Common myeloid progenitor, CD34-positive (primary cell): ENCODE data around the gene ARFGEF2.

Experiments used
- CTCF ChIA-PET: fragments of 350-600 bp; sonication (Branson Sonifier 250); formaldehyde crosslinking; loops from one replicate; lab custom pipeline; 2021; ENCODE audit warnings: antibody characterized with exemption; lab: Charles Lee
- POLR2A ChIA-PET: fragments of 350-600 bp; sonication (Branson Sonifier 250); formaldehyde crosslinking; loops from one replicate; lab custom pipeline; 2021; ENCODE audit warnings: antibody characterized with exemption; lab: Charles Lee
- DNase-seq, 3 donors: peaks; one replicate each; pipeline versions ENCODE4 v3.0.0 to v3.0.0-alpha.2; 2013
- H3K27ac ChIP-seq, 2 experiments: 1 replicate in 1 of 2; 2 replicates in 1 of 2; pipeline ENCODE4 v1.7.0; 2013; ENCODE audit warnings: inconsistent platforms in 2 of 2, low read length in 2 of 2, mild to moderate bottlenecking in 2 of 2, low read depth in 1 of 2, moderate library complexity in 1 of 2; ENCODE audit not compliant: severe bottlenecking in 2 of 2, insufficient read depth in 1 of 2, poor library complexity in 1 of 2
- H3K27me3 ChIP-seq, 5 experiments: replicated peaks in 2 of 5; 1 replicate in 3 of 5; 2 replicates in 2 of 5; pipeline versions ENCODE4 v1.6.1 to v1.7.0; 2013; ENCODE audit warnings: low read length in 4 of 5, mild to moderate bottlenecking in 2 of 5, moderate library complexity in 2 of 5, inconsistent platforms in 1 of 5; ENCODE audit not compliant: insufficient read depth in 5 of 5, control insufficient read depth in 4 of 5
- H3K36me3 ChIP-seq, 4 experiments: 1 replicate in 2 of 4; 2 replicates in 2 of 4; pipeline versions ENCODE4 v1.6.1 to v1.7.0; 2013; ENCODE audit warnings: low read length in 3 of 4, control low read depth in 1 of 4, mild to moderate bottlenecking in 1 of 4; ENCODE audit not compliant: control insufficient read depth in 4 of 4, insufficient read depth in 4 of 4
- H3K4me1 ChIP-seq, 4 experiments: 1 replicate in 3 of 4; 2 replicates in 1 of 4; pipeline versions ENCODE4 v1.6.1 to v1.7.1; 2013; ENCODE audit warnings: low read length in 3 of 4, mild to moderate bottlenecking in 3 of 4, control low read depth in 1 of 4, inconsistent platforms in 1 of 4, moderate library complexity in 1 of 4; ENCODE audit not compliant: control insufficient read depth in 4 of 4, insufficient read depth in 4 of 4; ENCODE audit errors: control extremely low read depth in 1 of 4
- H3K4me3 ChIP-seq, 7 experiments: 1 replicate in 4 of 7; 2 replicates in 3 of 7; pipeline versions ENCODE4 v1.5.1 to v1.7.0; 2013; ENCODE audit warnings: mild to moderate bottlenecking in 7 of 7, low read length in 6 of 7, moderate library complexity in 6 of 7, inconsistent platforms in 2 of 7, low read depth in 2 of 7, control low read depth in 1 of 7; ENCODE audit not compliant: insufficient read depth in 4 of 7, control insufficient read depth in 1 of 7; ENCODE audit errors: extremely low read depth in 1 of 7
- H3K9me3 ChIP-seq, 5 experiments: 1 replicate in 4 of 5; 2 replicates in 1 of 5; pipeline versions ENCODE4 v1.6.1 to v1.7.1; 2013; ENCODE audit warnings: low read length in 4 of 5, mild to moderate bottlenecking in 2 of 5, inconsistent platforms in 1 of 5, low read depth in 1 of 5, moderate library complexity in 1 of 5; ENCODE audit not compliant: control insufficient read depth in 4 of 5, insufficient read depth in 2 of 5; ENCODE audit errors: control extremely low read depth in 1 of 5
- WGBS: methylation state at CpG from one replicate; pipeline ENCODE4 v1.1.5; 2013; ENCODE audit not compliant: insufficient coverage; 5-methylcytosine and 5-hydroxymethylcytosine counted together

Gene ARFGEF2

DNA sequence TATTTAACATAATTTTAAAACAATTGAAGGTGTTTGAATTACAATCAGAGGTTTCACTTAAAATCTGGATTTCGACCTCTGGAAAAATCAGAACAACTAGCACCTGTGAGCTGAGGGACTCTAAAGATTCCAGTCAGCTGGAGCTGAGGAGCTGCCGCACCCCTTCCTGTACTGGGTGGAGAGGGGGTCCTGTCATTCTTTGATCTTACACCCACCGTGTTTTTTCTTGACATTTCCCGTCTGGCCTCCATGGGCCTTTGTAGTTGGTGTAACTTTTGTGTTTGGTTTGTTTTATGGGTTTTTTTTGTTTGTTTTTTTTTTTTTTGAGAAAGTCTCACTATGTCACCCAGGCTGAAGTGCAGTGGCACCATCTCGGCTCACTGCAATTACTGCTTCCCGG lies 17.2 kb downstream of the ARFGEF2 start:
- DNase-seq, result no peak
- H3K27ac ChIP-seq, result no peak overlapping the region
- CTCF ChIA-PET, result interaction anchor here (0.9 to 2.2 kb wide), 4 partner anchors 8 to 33 kb away, joined by 3 to 8 read pairs (median 3); no protein-coding TSS in a partner anchor

DNA sequence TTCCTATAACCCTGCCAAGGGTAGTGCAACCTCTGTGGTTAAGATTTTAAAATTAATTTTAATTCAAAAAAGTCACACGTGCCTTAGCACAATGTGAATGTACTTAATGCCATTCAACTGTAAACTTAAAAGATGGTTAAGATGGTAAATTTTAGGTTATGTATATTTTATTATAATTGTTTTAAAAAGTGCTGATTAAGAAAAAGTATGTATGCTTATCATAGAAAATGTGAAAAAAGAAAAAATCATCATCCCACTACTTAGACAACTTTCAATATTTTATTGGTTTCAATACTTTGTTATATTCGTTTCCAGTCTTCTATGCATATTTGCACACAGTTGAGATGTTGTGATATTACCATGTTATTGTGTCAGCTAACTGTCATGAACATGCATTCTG lies 18.7 kb downstream of the ARFGEF2 start:
- WGBS, result no CpG with 5 or more reads among the region's 2 CpGs
- no peak overlapping the region for H3K27ac ChIP-seq
- no peaks in the 10 kb centered on the region for H3K9me3 ChIP-seq
- no peak overlapping the region for H3K4me3 ChIP-seq
- peaks cover 12 to 37% (median 25%) of the 10 kb centered on the region in 4 experiments for H3K36me3 ChIP-seq
- CTCF ChIA-PET, result interaction anchor here (0.7 to 1.7 kb wide), 2 partner anchors 10 to 24 kb away, joined by 3 to 4 read pairs; no protein-coding TSS in a partner anchor
- no peak for DNase-seq
- POLR2A ChIA-PET, result no interaction called here
- no peaks in the 10 kb centered on the region for H3K27me3 ChIP-seq
- H3K4me1 ChIP-seq, result peaks cover 0 to 3% (median 0%) of the 10 kb centered on the region in 4 experiments

More for the DNA sequence above, 17.2 kb downstream of the ARFGEF2 start:
- POLR2A ChIA-PET, result no interaction called here
- no peak overlapping the region for H3K4me3 ChIP-seq
- no peaks in the 10 kb centered on the region for H3K27me3 ChIP-seq
- H3K9me3 ChIP-seq, result no peaks in the 10 kb centered on the region
- peaks cover 0 to 3% (median 0%) of the 10 kb centered on the region in 4 experiments for H3K4me1 ChIP-seq
- peaks cover 7 to 26% (median 16%) of the 10 kb centered on the region in 4 experiments for H3K36me3 ChIP-seq
- 78% methylated on average over 3 of the region's 6 CpGs for WGBS

DNA sequence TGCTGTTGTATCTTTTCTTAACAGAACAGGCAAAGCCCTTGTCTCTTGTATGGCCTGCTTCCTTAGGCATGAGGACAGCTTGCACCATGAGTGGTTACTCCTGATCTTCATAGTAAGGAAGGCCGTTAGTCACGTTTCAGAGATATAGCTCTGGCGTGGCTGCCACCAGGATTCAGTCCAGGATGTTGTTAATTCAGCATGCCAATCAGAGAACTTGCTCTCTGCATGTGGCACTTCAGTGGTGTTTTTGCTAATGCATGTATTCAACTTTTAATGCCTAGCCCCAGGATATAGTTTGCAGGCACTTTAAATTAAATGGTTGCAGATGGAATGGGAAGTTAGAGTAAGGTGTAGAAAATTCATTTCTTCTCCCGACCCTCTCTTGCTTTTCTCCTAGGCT lies 20.0 kb downstream of the ARFGEF2 start:
- H3K36me3 ChIP-seq, result peaks cover 15 to 47% (median 31%) of the 10 kb centered on the region in 4 experiments
- peaks cover 0 to 3% (median 0%) of the 10 kb centered on the region in 4 experiments for H3K4me1 ChIP-seq
- H3K27ac ChIP-seq, result no peak overlapping the region
- no peaks in the 10 kb centered on the region for H3K27me3 ChIP-seq
- CTCF ChIA-PET, result interaction anchor here (1.2 to 1.7 kb wide), 2 partner anchors 9 to 26 kb away, joined by 4 read pairs; no protein-coding TSS in a partner anchor
- WGBS, result 93% methylated on average over 3 of the region's 4 CpGs
- POLR2A ChIA-PET, result no interaction called here
- no peak for DNase-seq
- H3K4me3 ChIP-seq, result no peak overlapping the region
- H3K9me3 ChIP-seq, result no peaks in the 10 kb centered on the region

DNA sequence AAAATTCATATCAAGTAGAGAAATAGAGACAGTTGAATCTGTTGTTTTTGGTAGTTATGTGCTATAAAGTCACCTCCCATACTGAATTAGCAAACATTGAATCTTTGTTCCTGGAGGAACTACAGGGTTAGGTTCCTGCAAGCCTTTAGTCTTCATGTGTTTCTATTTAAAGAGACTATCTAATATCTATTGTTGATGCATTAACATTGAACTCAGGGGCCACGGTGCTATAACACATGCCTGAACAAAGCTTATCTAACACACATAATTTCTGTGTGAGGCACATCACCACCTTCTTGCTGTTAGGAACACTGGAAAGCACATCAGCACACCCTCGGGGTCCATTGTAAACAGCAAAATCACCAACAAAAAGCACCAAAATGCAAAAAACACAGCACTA lies 21.2 kb downstream of the ARFGEF2 start:
- H3K4me3 ChIP-seq, result no peak overlapping the region
- H3K27ac ChIP-seq, result no peak overlapping the region
- peaks cover 16 to 47% (median 31%) of the 10 kb centered on the region in 4 experiments for H3K36me3 ChIP-seq
- H3K9me3 ChIP-seq, result no peaks in the 10 kb centered on the region
- DNase-seq, result no peak
- no CpG with 5 or more reads among the region's 2 CpGs for WGBS
- no peaks in the 10 kb centered on the region for H3K27me3 ChIP-seq
- ChIA-PET CTCF (no interaction called here), POLR2A (no interaction called here)
- H3K4me1 ChIP-seq, result no peaks in the 10 kb centered on the region

DNA sequence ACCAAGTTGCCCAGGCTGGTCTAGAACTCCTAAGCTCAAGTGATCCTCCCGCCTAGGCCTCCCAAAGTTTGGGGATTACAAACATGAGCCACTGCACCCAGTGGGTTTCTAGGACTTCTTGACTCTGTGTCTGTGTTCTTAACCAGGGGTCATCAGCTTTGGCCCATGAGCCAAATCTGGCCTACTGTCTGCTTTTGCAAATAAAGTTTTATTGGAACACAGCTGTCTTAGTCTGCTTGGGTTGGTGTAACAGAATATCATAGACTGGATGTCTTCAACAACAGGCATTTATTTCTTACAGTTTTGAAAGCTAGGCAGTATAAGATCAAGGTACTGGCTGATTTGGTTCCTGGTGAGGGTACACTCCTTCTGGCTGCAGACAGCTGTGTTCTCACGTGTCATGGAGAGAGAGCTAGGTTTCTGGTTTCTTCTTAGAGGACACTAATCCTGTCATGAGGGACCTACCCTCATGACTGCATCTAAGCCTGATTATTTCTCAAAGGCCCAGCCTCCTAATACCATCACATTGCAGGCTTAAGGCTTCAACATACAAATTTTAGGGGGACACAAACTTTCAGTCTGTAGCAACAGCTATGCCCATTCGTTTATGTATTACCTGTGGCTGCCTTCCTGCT lies 23.3 kb downstream of the ARFGEF2 start:
- H3K9me3 ChIP-seq, result no peaks in the 10 kb centered on the region
- ChIA-PET CTCF (interaction anchor here (1.1 to 1.8 kb wide), 3 partner anchors 20 to 287 kb away, joined by 3 to 4 read pairs (median 3); no protein-coding TSS in a partner anchor), POLR2A (no interaction called here)
- H3K4me3 ChIP-seq, result no peak overlapping the region
- no peaks in the 10 kb centered on the region for H3K27me3 ChIP-seq
- H3K36me3 ChIP-seq, result peaks cover 16 to 59% (median 38%) of the 10 kb centered on the region in 4 experiments
- H3K27ac ChIP-seq, result no peak overlapping the region
- DNase-seq, result no peak
- WGBS, result 97% methylated on average over 3 of the region's 3 CpGs
- peaks cover 0 to 7% (median 4%) of the 10 kb centered on the region in 4 experiments for H3K4me1 ChIP-seq

DNA sequence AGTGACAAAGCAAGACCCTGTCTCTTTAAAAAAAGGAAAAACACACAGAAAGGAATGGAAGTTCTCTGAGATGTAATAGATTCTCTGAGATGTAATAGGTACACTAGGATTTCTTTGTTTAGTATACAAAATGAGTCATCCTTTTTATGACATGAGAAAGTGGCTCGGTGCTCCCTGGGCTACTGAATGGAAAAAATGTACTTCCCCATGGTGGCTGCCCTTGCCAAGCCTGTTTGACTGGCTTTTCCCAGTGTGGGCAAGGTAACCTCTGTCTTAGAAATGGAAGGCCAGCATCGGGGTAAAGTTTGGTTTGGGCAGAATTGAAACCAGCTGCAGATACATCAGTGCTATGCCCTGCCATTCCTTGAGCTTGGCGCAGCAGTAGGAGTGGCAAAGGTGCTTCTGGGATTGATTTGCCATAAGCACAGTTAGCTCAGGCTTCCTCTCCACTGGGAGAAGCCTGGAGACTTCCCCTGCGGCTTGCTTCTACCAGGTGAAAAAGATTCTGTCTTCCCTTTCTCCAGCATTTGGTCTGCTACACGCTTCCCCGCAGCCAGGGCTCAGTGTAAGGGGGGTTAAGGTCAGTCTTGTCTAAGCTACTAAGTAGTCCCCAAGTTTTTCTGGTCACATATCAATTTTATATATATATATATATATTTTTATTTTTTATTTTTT lies 24.5 kb downstream of the ARFGEF2 start:
- Histone ChIP-seq H3K27me3 (no peaks in the 10 kb centered on the region), H3K4me3 (no peak overlapping the region), H3K27ac (no peak overlapping the region), H3K4me1 (peaks cover 0 to 9% (median 4%) of the 10 kb centered on the region in 4 experiments), H3K9me3 (no peaks in the 10 kb centered on the region), H3K36me3 (peaks cover 18 to 62% (median 37%) of the 10 kb centered on the region in 4 experiments)
- WGBS, result 94% methylated on average over 2 of the region's 6 CpGs
- ChIA-PET CTCF (interaction anchor here (1.2 to 4.8 kb wide), 3 partner anchors 24 to 289 kb away, joined by 3 to 28 read pairs (median 3); no protein-coding TSS in a partner anchor), POLR2A (no interaction called here)
- DNase-seq, result no peak
